ENCODE data around the gene CSMD2.
"Not testable (repeated sequence)": the region's sequence is repeated elsewhere in the genome, so short reads cannot be mapped to it uniquely, and the experiment has no call there.

CSMD2 gene

DNA sequence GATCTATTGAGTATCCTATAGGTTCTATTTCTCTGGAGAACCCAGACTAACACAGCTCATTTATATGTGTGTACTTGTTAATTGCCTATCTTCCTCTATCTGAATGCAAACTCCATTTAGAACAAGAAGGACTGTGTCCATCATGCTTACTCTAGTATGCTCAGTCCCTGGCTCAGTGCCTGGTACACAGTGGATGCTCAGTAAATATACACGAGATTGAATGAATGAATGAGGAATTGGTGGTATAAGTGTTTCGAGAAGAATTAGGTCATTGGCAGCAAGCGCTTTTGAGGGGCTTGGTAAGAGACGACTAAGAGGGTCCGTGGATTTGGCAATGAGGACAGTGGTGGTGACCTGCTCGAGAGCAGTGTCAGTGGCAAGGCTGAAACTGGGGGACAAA lies 112.5 kb downstream of the CSMD2 start:
- no peak for DNase-seq (ENCODE audit: low spot score)

DNA sequence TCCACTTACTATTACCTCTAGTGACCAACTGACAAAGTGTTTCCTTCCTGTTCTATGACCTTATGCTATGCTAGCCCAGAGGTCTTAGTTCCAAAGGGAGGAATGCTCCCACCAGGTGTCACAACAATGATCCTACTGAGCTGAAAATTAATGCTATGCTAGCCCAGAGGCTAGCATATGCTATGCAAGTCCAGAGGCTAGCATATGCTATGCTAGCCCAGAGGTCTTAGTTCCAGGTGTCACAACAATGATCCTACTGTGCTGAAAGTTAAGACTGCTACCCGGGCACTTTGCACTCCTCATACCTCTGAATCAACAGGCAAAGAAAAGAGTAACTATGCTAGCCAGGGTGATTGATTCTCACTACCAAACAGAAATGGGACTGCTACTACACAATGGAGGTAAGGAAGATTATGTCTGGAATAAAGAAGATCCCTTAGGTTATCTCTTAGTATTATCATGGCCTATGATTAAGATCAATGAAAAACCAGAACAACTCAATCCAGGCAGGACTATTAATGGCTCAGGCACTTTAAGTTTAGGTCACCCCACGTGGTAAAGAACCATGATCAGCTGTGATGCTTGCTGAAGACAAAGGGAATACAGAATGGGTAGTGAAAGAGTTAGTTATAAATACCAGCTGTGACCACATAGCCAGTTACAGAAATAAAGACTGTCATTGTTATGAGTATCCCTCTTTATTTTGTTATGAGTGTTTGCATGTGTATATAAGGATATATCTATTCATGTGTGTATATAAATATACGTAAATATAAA lies 114.1 kb downstream of the CSMD2 start:
- DNase-seq (ENCODE audit: low spot score) = no peak

DNA sequence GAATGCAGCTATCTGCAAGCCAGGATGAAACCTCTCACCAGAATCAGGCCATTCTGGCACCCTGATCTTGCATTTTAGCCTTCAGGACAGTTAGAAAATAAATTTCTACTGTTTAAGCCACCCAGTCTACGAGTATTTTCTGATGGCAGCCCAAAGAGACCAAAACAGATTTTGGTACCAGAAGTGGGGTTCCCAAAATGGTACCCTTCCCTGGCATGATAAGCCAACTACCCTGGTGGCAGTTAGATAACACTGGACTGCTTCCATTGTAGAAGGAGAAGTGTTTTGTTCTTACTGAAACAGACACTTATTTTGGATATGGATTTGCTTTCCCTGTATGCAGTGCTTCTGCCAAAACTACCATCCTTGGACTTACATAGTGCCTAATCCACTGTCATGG lies 115.0 kb downstream of the CSMD2 start:
- DNase-seq (ENCODE audit: low spot score) = no peak

DNA sequence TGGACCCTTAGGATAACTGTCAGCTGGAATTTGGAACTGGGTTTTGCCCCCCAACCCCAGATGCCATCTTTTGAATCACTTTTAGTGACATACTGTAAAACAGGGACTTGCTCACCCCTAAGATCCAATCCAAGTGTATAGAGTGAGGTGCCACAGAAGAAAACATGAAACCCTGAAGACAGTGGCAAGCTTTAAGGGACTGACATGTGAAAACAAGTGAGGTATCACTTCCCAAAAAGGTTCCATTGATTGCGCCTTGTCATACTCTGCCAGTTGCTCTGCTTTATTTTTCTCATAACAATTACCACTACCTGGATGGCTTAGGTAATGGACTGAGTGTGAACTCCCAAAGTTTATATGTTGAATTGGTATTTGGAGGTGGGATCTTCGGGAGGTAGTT lies 115.6 kb downstream of the CSMD2 start:
- DNase-seq (ENCODE audit: low spot score) = no peak

DNA sequence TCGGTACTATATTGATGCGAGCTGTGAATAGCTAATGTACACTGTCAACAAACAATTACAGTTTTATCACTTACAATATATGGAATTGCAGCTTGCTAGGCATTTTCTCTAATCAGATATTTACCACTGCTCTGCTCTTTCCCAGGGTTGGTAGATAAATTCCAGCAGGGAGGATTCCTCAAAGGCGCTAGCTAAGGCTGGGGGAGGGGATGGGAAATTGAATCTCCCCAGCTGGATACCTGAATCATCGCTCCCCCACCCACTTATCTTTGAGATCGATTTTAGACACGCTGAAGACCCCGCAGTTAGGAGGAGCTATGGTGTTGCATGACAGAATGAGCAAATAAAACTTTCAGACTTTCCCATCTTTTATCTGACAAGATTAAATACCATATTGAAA lies 127.2 kb downstream of the CSMD2 start:
- no peak for DNase-seq (ENCODE audit: low spot score)

DNA sequence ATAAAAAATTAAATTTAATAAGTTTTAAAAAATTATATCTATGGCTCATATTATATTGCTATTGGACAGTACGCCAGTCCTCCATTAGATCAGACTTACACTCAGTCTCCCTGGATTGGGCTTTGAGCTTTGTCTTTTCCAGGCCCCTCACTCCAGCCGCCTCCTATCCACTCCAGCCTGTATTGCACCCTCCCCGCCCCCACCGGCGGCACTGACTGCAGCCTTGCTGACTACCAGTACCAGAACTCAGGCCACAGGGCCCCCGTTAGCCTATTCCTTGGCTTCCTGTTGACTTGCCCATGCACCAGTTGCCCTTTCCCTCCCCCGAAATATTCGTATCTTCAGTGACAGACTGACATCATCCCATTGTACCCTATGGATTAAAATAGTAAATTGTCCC lies 127.9 kb downstream of the CSMD2 start:
- no peak for DNase-seq (ENCODE audit: low spot score)

DNA sequence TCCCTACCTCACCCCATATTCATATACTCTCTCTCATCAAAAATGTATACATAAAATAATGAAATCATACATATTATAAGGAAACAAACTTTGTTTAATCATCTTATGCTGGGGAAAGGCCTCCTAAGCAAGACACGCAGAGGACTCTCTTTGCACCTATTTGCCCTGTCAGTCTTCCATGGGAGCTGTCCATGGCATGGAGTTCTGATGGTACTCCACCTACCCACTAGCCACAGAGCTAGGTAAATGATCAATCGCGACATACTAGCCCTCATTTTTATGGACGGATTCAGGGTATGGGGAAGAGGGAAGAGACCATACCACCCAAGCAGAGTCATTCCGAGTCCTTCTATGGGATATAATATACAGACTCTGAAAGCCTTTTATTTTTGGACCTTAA lies 131.0 kb downstream of the CSMD2 start:
- no peak for DNase-seq (ENCODE audit: low spot score)

DNA sequence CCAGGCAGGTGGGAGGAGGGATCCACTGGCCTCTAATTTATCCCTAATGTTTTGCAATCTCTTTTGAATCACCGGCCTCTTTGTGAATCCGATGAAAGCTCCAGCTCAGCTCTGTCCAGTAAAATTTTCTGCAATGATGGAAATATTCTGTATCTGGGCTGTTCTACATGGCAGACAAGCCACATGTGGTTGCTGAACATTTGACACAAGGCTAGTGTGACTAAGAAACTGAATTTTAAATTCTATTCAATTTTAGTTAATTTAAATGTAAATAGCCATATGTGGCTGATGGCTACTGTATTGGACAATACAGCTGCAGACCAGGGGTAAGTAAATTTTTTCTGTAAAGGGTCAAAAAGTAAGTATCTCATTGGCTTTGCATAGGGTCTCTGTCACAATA lies 135.1 kb downstream of the CSMD2 start:
- DNase-seq (ENCODE audit: low spot score) = no peak

DNA sequence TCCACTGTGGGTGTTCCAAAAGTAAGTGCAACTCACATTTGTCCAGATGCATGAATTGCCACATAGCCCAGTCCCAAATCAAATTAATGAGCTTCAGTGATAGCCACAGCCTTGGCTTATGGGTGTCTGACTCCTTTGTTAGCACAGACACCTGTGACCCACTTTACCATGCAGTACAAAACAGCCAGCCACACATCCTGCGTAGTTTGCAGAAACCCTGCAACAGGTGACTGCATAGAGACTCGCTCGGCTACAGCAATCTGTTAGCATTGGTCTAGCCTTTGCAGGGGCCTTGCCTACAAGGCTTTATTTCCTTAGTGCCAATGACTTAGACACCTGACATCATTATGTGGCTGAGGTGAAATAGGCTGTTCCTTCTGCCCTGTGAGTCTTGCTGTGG lies 135.5 kb downstream of the CSMD2 start:
- no peak for DNase-seq (ENCODE audit: low spot score)

DNA sequence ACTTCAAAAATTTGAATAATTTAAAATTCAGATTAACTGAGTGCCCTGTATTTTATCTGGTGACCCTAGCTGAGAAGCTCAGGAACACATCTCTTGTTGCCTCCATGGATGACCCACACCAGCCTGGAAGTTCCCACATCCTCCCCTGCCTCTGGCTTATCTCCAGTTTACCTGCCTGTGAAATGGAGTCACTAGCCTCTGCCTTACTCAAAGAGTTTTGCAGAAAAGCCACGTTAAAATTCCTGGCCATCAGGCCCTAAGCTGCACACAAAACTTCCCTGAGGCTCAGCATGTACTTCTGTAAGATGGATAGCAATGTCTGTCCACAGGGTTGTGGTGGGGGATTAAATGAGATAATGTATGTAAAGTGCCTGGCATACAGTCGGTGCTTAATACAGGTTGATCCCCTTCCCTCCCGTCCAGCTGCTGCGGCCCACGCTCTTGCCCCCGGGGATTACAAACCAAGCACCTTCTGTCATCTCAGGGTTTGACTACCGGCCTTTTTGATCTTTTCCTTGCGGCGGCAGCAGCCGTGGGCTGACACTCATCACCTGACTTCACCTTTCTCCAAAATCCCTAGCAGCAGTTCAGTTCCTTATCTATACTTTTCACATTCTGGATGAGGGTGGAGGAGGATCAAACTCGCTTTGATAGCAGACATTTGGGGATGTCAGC lies 136.5 kb downstream of the CSMD2 start:
- DNase-seq (ENCODE audit: low spot score) = no peak

DNA sequence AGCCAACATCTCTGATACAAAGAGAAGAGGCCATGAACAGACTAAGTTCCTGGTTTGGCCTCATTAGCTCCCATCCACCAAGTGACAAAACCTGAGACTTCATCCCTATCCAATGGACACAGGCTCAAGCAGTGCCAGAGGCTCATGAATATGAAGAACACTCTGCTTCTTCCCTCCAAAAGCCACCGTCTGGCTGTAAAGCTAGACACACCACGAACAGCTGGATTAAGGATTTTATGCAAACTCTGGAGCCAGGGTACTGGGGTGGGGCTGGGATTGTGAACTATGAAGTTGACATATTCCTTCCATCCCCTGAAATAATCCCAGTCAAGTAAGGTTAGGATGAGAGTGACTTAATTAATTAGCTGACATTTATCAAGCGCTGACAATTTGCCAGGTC lies 139.4 kb downstream of the CSMD2 start:
- DNase-seq (ENCODE audit: low spot score) = no peak

DNA sequence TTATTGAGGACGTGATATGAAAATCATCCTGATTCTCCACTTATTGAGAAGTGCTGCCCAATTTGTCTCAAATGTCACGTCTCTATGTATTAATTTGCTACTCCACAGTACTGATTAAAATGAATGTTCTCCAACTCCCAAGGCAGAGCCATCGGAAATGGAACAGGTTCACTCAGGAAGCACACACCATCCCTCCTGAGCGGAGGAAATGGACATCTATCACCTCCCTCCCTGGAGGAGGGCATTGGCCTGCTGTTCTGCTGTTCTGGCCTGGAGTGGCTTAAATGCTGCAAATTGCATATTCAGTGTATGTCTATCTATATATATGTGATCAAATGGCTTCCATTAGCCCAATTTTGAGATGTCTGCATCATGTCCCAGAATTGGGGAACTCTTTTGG lies 140.5 kb downstream of the CSMD2 start:
- no peak for DNase-seq (ENCODE audit: low spot score)

DNA sequence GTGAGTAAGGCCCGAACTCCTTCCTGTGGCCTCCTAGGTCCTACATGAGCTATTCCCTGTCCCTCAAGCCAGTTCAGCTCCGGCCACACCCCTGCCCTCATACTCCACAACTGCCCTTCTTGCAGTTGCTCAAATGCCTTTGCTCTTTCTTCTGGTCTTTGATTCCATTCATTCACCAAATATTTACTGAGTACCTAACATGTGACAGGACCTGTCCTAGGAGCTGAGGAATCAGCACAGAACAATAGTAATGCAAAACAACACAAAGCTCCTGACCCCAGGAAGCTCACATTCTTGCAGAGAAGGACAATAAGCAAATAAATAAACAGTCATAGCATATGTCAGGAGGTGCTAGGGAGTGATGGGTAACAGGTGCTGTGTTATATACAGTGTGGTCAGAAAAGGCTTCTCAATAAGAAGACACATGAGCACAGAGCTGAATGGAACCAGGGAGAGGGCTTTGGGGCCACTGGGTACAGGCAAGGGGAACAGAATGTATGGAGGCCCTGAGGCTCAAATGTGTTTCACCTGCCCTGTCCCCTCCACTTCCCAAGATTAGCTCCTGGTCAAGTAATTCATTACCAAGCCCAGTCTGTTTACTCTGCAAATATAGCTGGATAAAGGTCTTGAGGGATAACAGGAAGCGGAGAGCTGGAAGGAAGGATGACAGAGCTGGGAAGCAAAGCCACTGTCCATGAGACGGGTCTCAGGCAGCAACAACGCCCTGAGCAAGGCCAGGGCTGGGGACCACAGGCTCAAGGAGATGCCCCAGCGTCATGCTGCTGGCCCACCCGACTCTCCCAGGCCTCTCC lies 145.1 kb downstream of the CSMD2 start:
- DNase-seq (ENCODE audit: low spot score) = no peak

DNA sequence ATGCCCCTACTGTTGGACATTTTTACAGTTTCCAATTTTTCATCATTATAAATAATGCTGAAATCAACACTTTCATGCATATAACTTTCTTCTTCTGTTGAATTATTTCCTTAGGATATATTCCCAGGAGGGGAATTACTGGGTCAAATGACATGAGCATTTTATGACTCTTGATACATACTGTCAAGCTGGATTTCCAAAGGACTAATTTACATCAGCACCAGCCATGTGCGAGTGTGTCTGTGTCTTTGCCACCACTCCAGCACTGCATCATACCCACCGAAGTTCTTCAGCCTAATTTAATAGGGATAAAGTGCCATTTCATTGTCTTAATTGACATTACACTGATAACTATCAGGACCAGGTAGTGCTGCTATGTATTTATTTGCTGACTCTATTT lies 146.7 kb downstream of the CSMD2 start:
- no peak for DNase-seq (ENCODE audit: low spot score)

DNA sequence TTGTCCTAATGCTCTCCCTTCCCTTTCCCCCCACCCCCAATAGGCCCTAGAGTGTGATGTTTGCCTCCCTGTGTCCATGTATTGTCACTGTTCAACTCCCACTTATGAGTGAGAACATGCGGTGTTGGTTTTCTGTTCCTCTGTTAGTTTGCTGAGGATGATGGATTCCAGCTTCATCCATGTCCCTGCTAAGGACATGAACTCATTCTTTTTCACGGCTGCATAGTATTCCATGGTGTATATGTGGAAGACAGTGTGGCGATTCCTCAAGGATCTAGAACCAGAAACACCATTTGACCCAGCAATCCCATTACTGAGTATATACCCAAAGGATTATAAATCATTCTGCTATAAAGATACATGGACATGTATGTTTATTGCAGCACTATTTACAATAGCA lies 148.7 kb downstream of the CSMD2 start:
- DNase-seq (ENCODE audit: low spot score) = not testable (repeated sequence)

DNA sequence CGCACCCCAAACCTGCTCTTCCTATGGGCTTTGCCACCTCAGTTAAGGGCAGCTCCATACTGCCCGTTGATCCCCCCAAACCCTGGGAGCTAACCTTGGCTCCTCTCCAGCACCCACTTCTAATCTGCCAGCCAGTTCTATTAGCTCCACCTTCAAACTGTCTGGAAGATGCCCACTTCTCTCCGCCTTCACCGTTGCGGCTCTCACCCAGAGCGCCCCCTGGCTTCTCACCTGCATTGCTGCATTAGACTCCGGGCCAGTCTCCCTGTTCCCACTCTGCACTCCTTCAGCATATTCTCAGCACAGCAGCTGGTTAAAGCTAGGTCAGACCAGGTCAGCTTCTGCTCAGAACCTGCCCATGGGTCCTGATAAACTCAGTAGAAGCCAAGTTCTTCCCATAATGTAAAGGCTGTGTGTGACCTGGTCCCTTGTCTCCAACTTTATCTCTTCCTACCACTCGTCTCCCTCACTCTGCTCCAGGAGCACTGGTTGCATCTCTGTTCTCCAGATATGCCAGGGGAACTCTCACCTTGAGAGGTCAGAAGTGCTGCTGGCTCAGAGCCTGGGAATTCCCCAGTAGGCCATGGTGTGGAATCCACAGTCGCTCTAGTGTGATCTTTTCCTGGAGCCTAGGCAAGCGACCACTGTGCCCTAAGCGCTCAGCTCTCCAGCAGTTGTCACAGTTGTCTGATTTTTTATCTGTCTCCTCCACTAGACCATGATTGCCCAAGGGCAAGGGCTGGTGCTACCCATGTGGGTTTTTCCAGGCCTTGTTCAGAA lies 150.9 kb downstream of the CSMD2 start:
- peak; percentile 12 for DNase-seq (ENCODE audit: low spot score)

DNA sequence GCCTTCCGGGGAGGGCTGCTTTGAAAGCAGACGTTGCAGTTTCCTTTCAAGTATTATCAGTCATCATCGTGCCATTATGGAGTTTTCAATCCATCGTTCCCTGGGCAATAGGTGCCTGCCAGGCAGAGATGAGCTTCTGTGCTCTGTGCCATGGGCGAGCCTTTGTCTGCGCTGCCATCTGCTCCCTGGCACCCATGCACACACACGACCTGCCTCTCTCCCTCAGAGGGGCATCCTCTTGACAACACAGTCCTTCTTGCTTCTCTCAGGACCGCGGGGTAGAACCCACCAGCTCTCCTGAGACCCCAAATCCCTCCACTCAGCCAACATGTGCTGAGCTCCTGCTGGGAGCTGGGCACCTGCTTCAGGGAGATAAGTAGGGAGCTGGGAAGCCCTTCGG lies 151.9 kb downstream of the CSMD2 start:
- no peak for DNase-seq (ENCODE audit: low spot score)

DNA sequence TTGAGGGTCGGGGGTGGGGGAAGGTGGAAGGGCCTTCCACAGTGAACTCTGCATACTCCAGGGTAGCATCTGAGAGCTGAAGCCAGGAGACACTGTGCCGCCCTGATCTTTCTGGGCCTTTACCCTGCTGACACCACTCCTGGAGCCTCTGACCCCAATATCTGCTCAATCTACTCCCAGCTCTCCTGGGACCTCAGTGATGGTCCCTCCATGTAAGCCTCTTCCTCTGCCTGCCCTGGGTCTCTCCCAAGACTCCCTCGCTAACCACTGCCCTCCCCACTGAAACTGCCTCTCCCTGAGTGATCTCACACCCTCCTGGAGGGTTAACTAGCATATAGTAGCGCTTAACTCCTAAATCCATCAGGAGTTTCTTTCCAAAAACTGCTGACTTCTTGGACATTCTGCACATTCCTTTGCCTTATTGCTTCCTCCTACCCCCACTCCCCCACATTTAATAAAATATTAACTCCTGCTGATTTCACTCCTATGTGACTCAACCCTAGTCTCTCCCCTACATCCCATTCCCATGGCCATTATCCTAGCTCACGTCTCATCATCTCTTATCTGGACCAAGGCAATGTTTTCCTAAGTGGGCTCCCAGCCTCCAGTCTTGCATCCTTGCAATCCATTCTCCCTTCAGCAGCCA lies 155.6 kb downstream of the CSMD2 start:
- no peak for DNase-seq (ENCODE audit: low spot score)

DNA sequence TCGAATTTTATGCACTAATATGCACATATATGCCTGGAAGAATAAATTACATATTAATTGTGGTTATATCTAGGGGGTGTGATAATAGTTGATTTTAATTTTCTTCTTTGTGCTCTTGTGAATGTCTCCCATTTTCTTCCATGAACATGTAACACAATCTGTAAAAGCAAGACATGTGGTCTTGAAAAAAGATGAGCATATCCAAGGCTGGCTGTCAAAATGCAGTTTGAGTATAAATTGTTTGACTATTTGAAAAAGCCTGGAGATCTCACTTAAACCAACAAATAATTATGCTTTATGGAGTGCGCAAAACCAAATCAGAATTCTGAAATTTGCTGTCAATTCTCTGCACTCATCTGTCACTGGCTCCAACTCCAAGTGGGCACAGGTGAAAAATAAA lies 157.3 kb downstream of the CSMD2 start:
- no peak for DNase-seq (ENCODE audit: low spot score)

DNA sequence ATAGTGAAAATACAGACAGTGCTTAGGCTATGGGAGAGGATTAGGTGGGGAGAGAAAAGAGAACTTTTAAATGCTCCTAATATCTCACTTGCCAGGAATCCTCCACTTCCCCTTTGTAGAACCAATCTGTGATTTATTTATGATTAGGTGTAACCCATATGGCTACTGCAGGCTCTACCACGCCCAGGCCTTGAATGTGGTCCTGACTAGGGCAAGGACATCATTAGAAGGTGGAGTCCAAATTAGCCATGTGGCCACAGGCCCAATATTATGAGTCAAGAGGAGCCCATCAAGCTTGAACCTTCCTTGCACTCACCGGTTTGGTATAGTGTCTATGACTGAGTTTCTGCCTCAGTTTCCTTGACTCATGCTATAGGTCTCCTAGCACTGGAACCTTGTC lies 159.7 kb downstream of the CSMD2 start:
- no peak for DNase-seq (ENCODE audit: low spot score)

DNA sequence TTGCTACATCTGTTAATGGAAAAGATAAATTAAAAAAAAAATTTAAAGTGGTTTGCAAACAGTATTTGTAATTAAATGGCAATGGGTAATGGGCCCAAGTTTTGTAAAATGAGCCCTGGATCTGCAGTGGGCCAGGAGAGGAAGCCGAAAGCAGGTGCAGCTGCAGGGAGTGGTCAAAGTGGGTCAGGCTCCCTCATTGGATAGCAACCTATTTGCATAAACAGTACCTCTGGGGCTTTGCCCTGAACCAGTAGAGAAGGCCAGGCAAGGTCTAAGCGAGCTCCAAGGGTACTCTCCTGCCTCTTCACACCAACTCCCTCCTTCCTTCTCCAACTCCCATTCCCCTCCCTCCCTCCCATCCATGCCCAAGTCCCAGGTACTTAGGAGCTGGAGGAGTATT lies 162.2 kb downstream of the CSMD2 start:
- DNase-seq (ENCODE audit: low spot score) = no peak
